ENCODE data around the gene SRC. TPM values are rescaled to one million over a fixed set of nuclear protein-coding genes. Genes with fewer than 3 reads are reported as not detected.

Gene SRC
- total and polyA plus RNA-seq, 2 of the 8 experiments (the other 6 are each of a cell fraction or from before 2014, with no cell fraction given) = 27.6 to 28.8 TPM

DNA sequence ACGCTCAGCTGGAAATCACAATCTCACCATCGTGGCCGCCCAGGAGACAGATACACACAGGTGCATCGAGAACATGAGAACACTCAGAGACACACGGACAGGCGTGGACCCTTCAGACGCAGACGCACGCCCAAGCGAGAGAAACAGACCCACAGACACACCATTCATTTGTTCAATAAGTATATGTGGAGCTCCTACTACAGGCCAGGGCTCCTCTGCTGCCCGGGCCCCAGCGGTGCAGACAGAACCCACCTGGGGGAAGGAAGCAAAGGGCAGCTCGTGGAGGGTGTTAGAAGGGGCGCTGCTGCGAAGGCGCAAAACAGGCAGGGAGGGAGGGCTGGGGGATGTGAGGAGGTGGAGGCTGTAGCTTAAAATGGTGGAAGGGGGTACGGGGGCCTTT is 39.2 kb downstream of the SRC start:
- Histone ChIP-seq H3K14ac (ENCODE audit: insufficient read length) (no peak overlapping the region), H4K91ac (replicated peaks; ENCODE audit: insufficient read length, low read length) (peak overlapping the region; percentile 63), H3K4me3 (ENCODE audit: extremely low read depth in 1 of 4, insufficient read depth in 2 of 4, low read depth in 3 of 4, low read length in 4 of 4) (no peak overlapping the region), H3K4me2 (ENCODE audit: insufficient read depth in 1 of 2, low read depth in 2 of 2, low read length in 2 of 2) (no peak overlapping the region), H3K4me1 (replicated peaks in 1 of 4; ENCODE audit: control insufficient read depth in 3 of 4, insufficient read depth in 4 of 4, low read length in 3 of 4) (peaks cover 0 to 1% (median 0%) of the 10 kb centered on the region in 4 experiments; a peak in 2 of 7 replicates), H2BK15ac (ENCODE audit: low read length) (peak overlapping the region; percentile 4; the same call in 1 of the 2 replicates), H2BK5ac (ENCODE audit: low read depth, low read length) (0 out of 2 replicates have a peak overlapping the region, but pooled peaks have one; percentile 32), H2BK120ac (replicated peaks; ENCODE audit: low read depth, low read length) (no peak overlapping the region), H3K9ac (replicated peaks in 1 of 4; ENCODE audit: extremely low read depth in 1 of 4, low read depth in 3 of 4, low read length in 3 of 4) (no peak overlapping the region; a peak in 1 of 7 replicates), H3K79me2 (ENCODE audit: control insufficient read depth in 1 of 2, insufficient read depth in 2 of 2, low read length in 2 of 2) (no peaks in the 10 kb centered on the region), H4K20me1 (replicated peaks in 1 of 2; ENCODE audit: control insufficient read depth in 1 of 2, insufficient read depth in 2 of 2, low read length in 2 of 2) (peaks cover 2 to 3% of the 10 kb centered on the region in 2 experiments), H3K23me2 (ENCODE audit: low read depth, low read length) (peaks cover 3% of the 10 kb centered on the region; the same call in 1 of the 2 replicates), H3K56ac (replicated peaks; ENCODE audit: insufficient read length, low read depth, low read length) (no peak overlapping the region), H3K27ac (ENCODE audit: low read depth, low read length) (no peak overlapping the region), H3K18ac (ENCODE audit: extremely low read depth, low read length) (no peak overlapping the region), H3K79me1 (ENCODE audit: low read depth, low read length) (peaks cover 2% of the 10 kb centered on the region), H3K9me3 (ENCODE audit: insufficient read depth in 2 of 2, low read depth in 1 of 2, low read length in 1 of 2) (no peaks in the 10 kb centered on the region), H4K8ac (ENCODE audit: extremely low read depth, insufficient read depth, low read length) (peak overlapping the region; percentile 53), H3K27me3 (replicated peaks in 1 of 4; ENCODE audit: control insufficient read depth in 3 of 4, extremely low read depth in 1 of 4, insufficient read depth in 3 of 4, low read length in 3 of 4) (no peaks in the 10 kb centered on the region), H3K36me3 (ENCODE audit: control insufficient read depth in 2 of 4, insufficient read depth in 4 of 4, low read length in 3 of 4) (peaks cover 0 to 10% (median 3%) of the 10 kb centered on the region in 4 experiments; a peak in 3 of 8 replicates), H2AFZ (ENCODE audit: low read length) (no peak overlapping the region), H3K4ac (replicated peaks; ENCODE audit: insufficient read length, low read depth, low read length) (peak overlapping the region; percentile 21), H2BK12ac (ENCODE audit: low read depth, low read length) (peak overlapping the region; percentile 82), H4K5ac (ENCODE audit: insufficient read length, low read depth, low read length) (no peak overlapping the region), H2BK20ac (ENCODE audit: low read length) (no peak overlapping the region), H3K23ac (ENCODE audit: insufficient read length) (no peak overlapping the region), H2AK5ac (ENCODE audit: low read depth, low read length) (peak overlapping the region; percentile 78; the same call in 1 of the 2 replicates)
- FAIRE-seq (no peak), DNase-seq (ENCODE audit: low read depth in 1 of 2, low spot score in 2 of 2) (no peak)
- 78% methylated on average over 14 of the region's 17 CpGs; no CpG with 5 or more reads in 1 of the 2 experiments for WGBS, 2 experiments (ENCODE audit: extremely low coverage in 1 of 2, insufficient coverage in 1 of 2, insufficient read length in 1 of 2, insufficient replicate concordance in 2 of 2, low coverage in 1 of 2, low lambda C conversion rate in 2 of 2, missing lambda C conversion rate in 1 of 2)
- ChIA-PET POLR2A (ENCODE audit: partially characterized antibody) (interaction anchor here (0.6 to 3.3 kb wide), 5 partner anchors 12 to 117 kb away, joined by 3 to 20 read pairs (median 4); no protein-coding TSS in a partner anchor), CTCF (ENCODE audit: partially characterized antibody) (interaction anchor here (0.6 to 5.1 kb wide), 42 partner anchors 9 to 189 kb away, joined by 3 to 68 read pairs (median 4); partner anchors contain the start of gene MANBAL)
- TF ChIP-seq RXRA (IDR thresholded peaks at IDR 0.05; ENCODE audit: insufficient read depth, low read depth, low read length) = no peak
- TF ChIP-seq TEAD4 (IDR thresholded peaks at IDR 0.05; ENCODE audit: low read depth, low read length) = no peak
- TF ChIP-seq EGR1 (IDR thresholded peaks at IDR 0.05; ENCODE audit: borderline replicate concordance, low read depth, low read length) = no peak
- TF ChIP-seq ASH2L (IDR thresholded peaks at IDR 0.05; ENCODE audit: low read length) = no peak
- TF ChIP-seq KDM5A (IDR thresholded peaks at IDR 0.05; ENCODE audit: low read length) = no peak
- no peak for TF ChIP-seq RBBP5 (IDR thresholded peaks at IDR 0.05; ENCODE audit: borderline replicate concordance, low read depth, low read length)
- TF ChIP-seq KDM4A (IDR thresholded peaks at IDR 0.05; ENCODE audit: low read depth, low read length, severe bottlenecking) = no peak
- no peak for TF ChIP-seq JUN (IDR thresholded peaks at IDR 0.05; ENCODE audit: low read depth, low read length)
- TF ChIP-seq, protein P1, sequence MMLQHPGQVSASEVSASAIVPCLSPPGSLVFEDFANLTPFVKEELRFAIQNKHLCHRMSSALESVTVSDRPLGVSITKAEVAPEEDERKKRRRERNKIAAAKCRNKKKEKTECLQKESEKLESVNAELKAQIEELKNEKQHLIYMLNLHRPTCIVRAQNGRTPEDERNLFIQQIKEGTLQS (IDR thresholded peaks at IDR 0.05; ENCODE audit: insufficient read depth, low read depth, low read length) = no peak
- TF ChIP-seq TBP (IDR thresholded peaks at IDR 0.05; ENCODE audit: low read depth, low read length) = no peak
- TF ChIP-seq TAF7 (optimal IDR thresholded peaks at IDR 0.05; ENCODE audit: borderline replicate concordance, low read depth, low read length) = no peak
- TF ChIP-seq GTF2F1 (IDR thresholded peaks at IDR 0.05; ENCODE audit: borderline replicate concordance, low read depth, low read length) = no peak
- TF ChIP-seq, protein P2, sequence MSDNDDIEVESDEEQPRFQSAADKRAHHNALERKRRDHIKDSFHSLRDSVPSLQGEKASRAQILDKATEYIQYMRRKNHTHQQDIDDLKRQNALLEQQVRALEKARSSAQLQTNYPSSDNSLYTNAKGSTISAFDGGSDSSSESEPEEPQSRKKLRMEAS (IDR thresholded peaks at IDR 0.05) = no peak

All from H1 (cell line).